NOMO-1 treated with dmso at 0.1 percent for 144 hours (cell line): ENCODE data around the gene FRAT2.

Source experiments
- DNase-seq: peaks from one replicate; lab custom pipeline; 2025; ENCODE audit not compliant: unreplicated experiment; lab: John Stamatoyannopoulos, UW

FRAT2 gene

GRCh38 chr10:97327348-97328294 is 6.9 kb downstream of the FRAT2 start:
- DNase-seq, result no peak

- DNase-seq, result no peak
Measured at GRCh38 chr10:97325754-97326153, 8.8 kb downstream of the FRAT2 start.

- no peak for DNase-seq
Measured at GRCh38 chr10:97323501-97323900, 11.0 kb downstream of the FRAT2 start.

- DNase-seq, result no peak
Measured at GRCh38 chr10:97321804-97322190, 12.7 kb downstream of the FRAT2 start.

- DNase-seq, result peak; percentile 27
Measured at GRCh38 chr10:97321032-97321803, 13.3 kb downstream of the FRAT2 start.

GRCh38 chr10:97320480-97321031 is 14.0 kb downstream of the FRAT2 start:
- DNase-seq, result no peak

- DNase-seq, result peak; percentile 56
Measured at GRCh38 chr10:97319671-97320479, 14.7 kb downstream of the FRAT2 start.

- DNase-seq, result peak; percentile 72
Measured at GRCh38 chr10:97318772-97319651, 15.5 kb downstream of the FRAT2 start, which contains the start of gene FRAT1. FRAT1 (plus strand) TSS chr10:97319271; CDS start chr10:97319454, 183 bp downstream.

- no peak for DNase-seq
Measured at GRCh38 chr10:97314671-97315070, 19.9 kb downstream of the FRAT2 start.

- DNase-seq, result no peak
Measured at GRCh38 chr10:97312897-97313296, 21.6 kb downstream of the FRAT2 start.

- no peak for DNase-seq
Measured at GRCh38 chr10:97311111-97311626, 23.4 kb downstream of the FRAT2 start.

- DNase-seq, result no peak
Measured at GRCh38 chr10:97307866-97308780, 26.4 kb downstream of the FRAT2 start.

GRCh38 chr10:97307441-97307840 is 27.1 kb downstream of the FRAT2 start:
- DNase-seq, result no peak

GRCh38 chr10:97302088-97302791 is 32.3 kb downstream of the FRAT2 start:
- DNase-seq, result no peak

- no peak for DNase-seq
Measured at GRCh38 chr10:97300980-97301379, 33.5 kb downstream of the FRAT2 start.

- DNase-seq, result no peak
Measured at GRCh38 chr10:97298223-97298571, 36.3 kb downstream of the FRAT2 start.

GRCh38 chr10:97297556-97298222 is 36.8 kb downstream of the FRAT2 start:
- no peak for DNase-seq

GRCh38 chr10:97292862-97293198 is 41.7 kb downstream of the FRAT2 start:
- no peak for DNase-seq
